ENCODE results near the gene CEP104.

Gene CEP104

DNA sequence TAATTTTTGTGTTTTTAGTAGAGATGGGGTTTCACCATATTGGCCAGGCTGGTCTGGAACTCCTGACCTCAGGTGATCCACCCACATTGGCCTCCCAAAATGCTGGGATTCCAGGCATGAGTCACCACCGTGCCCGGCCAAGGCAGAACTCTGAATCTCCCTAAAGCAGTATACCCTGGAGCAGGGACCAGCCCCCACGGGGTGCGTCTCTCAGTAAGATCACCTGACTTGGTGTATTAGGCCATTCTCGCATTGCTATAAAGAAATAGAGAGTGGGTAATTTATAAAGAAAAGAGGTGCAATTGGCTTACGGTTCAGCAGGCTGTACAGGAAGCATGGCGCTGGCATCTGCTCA, 14.4 kb upstream of the CEP104 start:
- Mint-ChIP-seq H3K4me1 (peaks cover 18% of the 10 kb centered on the region), H3K4me3 (no peak overlapping the region), H3K36me3 (ENCODE audit: low read depth) (peaks cover 64% of the 10 kb centered on the region), H3K27ac (no peak overlapping the region), H3K9me3 (peaks cover 5% of the 10 kb centered on the region), H3K27me3 (ENCODE audit: low read depth, poor library complexity) (peaks cover 5% of the 10 kb centered on the region)
- TF ChIP-seq, protein P1, sequence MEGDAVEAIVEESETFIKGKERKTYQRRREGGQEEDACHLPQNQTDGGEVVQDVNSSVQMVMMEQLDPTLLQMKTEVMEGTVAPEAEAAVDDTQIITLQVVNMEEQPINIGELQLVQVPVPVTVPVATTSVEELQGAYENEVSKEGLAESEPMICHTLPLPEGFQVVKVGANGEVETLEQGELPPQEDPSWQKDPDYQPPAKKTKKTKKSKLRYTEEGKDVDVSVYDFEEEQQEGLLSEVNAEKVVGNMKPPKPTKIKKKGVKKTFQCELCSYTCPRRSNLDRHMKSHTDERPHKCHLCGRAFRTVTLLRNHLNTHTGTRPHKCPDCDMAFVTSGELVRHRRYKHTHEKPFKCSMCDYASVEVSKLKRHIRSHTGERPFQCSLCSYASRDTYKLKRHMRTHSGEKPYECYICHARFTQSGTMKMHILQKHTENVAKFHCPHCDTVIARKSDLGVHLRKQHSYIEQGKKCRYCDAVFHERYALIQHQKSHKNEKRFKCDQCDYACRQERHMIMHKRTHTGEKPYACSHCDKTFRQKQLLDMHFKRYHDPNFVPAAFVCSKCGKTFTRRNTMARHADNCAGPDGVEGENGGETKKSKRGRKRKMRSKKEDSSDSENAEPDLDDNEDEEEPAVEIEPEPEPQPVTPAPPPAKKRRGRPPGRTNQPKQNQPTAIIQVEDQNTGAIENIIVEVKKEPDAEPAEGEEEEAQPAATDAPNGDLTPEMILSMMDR (IDR thresholded peaks at IDR 0.05) = no peak
- no peak for DNase-seq

DNA sequence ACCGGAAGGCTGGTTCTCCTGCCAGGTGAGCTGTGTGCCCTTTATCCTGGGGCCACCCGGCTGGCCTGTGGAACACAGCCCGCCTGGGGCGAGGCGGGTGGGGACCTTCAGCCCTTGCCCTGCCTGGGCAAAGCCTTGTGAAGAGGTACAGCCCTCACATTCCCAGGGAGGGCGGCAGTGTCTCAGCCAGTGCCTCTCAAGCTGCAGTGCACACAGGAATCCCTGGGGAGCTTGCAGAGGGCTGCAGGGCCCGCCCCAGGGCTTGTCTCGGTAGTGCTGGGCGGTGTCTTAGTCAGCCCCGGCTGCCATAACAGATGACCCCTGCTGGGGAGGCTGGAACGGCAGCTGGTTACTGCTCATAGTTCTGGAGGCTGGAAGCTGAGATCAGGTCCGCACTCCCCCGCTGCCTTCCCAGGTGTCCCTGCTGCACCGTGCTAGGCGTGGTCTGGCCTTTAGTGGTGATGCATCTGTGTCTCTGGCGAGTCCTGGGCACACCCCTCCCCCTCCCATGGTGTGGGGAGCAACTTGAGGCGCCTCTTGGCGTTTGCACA, 12.8 kb upstream of the CEP104 start:
- Mint-ChIP-seq H3K4me1 (peaks cover 24% of the 10 kb centered on the region), H3K27me3 (ENCODE audit: low read depth, poor library complexity) (peaks cover 5% of the 10 kb centered on the region), H3K36me3 (ENCODE audit: low read depth) (peaks cover 48% of the 10 kb centered on the region), H3K4me3 (no peak overlapping the region), H3K27ac (peak overlapping the region; percentile 61), H3K9me3 (peaks cover 5% of the 10 kb centered on the region)
- TF ChIP-seq, protein P1 (IDR thresholded peaks at IDR 0.05) = no peak
- peak; percentile 53 for DNase-seq

DNA sequence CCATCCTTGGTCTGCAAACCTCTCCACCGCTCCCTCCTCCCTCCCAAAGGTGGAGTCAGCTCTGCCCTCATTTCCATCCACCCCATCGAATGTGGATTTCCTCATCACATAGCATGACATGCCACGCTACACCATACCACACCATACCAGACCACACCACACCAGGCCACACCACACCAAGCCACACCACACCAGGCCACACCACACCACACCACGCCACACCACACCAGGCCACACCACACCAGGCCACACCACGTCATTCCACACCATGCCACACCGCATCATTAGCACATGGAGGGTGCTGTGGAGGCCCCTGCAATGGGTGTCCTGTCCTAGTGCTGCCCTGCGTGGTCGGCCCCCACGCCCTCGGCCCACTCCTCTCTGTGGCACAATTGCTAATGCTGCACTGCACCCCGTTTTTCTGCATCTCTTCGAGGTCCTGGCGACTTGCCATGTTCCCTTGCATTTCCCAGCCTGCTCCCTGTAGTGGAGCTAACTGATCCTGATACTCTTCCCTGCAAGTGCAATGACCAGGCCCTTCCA, 11.5 kb upstream of the CEP104 start:
- DNase-seq = no peak
- no peak overlapping the region for H3K4me3 Mint-ChIP-seq
- TF ChIP-seq, protein P1 (IDR thresholded peaks at IDR 0.05) = no peak
- peaks cover 5% of the 10 kb centered on the region for H3K27me3 Mint-ChIP-seq (ENCODE audit: low read depth, poor library complexity)
- H3K4me1 Mint-ChIP-seq = peaks cover 25% of the 10 kb centered on the region
- H3K9me3 Mint-ChIP-seq = peaks cover 5% of the 10 kb centered on the region
- peaks cover 41% of the 10 kb centered on the region for H3K36me3 Mint-ChIP-seq (ENCODE audit: low read depth)
- H3K27ac Mint-ChIP-seq = peak overlapping the region; percentile 77

DNA sequence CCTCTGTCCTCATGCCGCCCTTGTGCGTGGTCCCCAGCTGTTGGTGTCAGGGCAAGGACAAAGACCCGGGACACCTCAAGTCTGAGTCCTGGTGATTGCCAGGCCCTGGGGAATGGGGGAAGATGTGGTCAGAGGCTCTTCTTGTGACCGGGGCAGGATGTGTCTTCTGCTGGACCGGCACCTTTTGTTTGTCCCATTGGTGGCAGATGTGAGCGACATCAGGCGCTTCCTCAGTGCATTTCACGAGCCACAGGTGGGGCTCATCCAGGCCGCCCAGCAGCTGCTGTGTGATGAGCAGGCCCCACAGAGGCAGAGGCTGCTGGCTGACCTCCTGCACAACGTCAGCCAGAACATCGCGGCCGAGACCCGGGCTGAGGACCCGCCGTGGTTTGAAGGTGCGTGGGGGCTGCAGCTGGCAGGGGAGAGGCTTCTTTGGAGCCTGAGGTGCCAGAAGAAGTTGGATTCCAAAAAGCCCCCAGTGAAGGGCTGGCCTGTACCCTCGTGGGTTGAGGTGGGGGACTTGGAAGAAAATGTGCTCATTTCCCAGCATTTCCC, 8.7 kb upstream of the CEP104 start:
- Mint-ChIP-seq H3K4me1 (peaks cover 24% of the 10 kb centered on the region), H3K9me3 (peaks cover 5% of the 10 kb centered on the region), H3K27ac (no peak overlapping the region), H3K36me3 (ENCODE audit: low read depth) (peaks cover 36% of the 10 kb centered on the region), H3K27me3 (ENCODE audit: low read depth, poor library complexity) (peaks cover 5% of the 10 kb centered on the region), H3K4me3 (no peak overlapping the region)
- TF ChIP-seq, protein P1 (IDR thresholded peaks at IDR 0.05) = no peak
- no peak for DNase-seq

DNA sequence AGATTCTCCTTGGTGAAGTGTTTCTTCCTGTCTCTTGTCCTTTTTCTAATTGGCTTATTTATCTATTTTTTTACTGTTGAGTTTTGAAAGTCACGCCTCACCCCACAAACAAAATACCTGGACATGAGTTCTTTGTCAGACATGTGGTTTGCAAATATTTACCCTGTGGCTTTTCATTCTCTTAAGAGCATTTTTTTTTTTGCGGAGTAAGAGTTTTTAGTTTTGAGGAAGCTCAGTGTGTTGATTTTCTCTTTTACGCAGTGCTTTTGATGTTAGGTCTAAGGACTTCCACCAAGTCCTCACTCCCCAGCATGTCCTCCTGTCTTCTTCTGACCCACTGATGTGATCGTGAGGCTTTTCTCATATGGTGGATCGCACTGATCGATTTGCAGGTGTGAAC, 7.9 kb upstream of the CEP104 start:
- Mint-ChIP-seq H3K36me3 (ENCODE audit: low read depth) (peaks cover 35% of the 10 kb centered on the region), H3K9me3 (peaks cover 5% of the 10 kb centered on the region), H3K4me3 (no peak overlapping the region), H3K27me3 (ENCODE audit: low read depth, poor library complexity) (peaks cover 5% of the 10 kb centered on the region), H3K27ac (no peak overlapping the region), H3K4me1 (peaks cover 17% of the 10 kb centered on the region)
- TF ChIP-seq, protein P1 (IDR thresholded peaks at IDR 0.05) = no peak
- DNase-seq = no peak
